SKM-1 treated with dmso at 0.1 percent for 144 hours (cell line): ENCODE data around the gene MINDY4.

Experiments
- DNase-seq: peaks from one replicate; lab custom pipeline; 2025; ENCODE audit not compliant: unreplicated experiment; lab: John Stamatoyannopoulos, UW

Gene MINDY4

DNA sequence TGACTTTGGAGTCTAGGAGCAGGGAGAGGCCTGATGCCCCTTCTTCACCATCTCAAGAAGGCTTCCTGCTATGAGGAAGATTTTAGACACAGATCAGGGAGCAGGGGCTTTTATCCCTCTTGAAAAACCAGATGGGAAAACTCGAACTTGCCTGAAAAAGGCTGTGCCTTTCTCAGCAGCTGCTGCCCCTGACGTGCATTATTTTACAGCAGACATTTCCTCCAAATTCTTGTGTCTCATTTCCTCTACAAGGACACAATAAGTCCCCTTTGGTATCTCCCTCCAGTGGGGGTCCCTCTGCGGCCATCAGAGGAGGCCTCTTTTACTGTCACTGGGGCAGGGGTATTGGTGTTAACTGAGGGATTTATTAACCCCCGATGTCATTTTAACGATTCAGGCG lies 102.4 kb downstream of the MINDY4 start:
- DNase-seq = no peak

DNA sequence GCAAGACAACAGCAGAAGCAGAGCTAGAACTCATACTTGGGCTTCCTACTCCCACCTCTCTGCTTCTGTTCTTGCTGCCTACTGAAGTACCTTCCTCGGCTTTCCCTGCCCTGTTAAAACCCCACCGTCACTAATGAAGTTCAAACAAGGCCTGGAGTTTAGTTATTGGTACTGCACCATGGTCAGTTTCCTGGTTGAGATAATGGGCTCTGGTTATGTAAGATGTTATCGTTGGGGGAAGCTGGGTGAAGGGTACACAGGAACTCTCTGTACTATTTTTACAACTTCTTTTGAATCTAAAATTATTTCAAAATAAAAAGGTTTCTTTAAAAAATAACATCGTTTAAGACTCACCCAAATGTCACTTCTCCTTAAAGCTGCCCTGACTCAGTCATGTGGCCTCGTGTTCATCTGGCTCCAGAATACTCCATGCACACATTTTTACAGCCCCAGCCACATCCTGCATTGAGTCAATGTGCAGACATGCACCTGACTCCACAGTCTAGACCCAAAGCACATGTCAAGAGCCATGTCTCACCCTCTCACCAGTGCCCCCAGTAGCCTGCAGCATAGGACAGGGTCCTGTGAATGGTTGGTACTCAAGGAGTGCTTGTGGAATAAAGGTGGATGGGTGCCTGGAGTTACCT lies 103.6 kb downstream of the MINDY4 start:
- DNase-seq = no peak

DNA sequence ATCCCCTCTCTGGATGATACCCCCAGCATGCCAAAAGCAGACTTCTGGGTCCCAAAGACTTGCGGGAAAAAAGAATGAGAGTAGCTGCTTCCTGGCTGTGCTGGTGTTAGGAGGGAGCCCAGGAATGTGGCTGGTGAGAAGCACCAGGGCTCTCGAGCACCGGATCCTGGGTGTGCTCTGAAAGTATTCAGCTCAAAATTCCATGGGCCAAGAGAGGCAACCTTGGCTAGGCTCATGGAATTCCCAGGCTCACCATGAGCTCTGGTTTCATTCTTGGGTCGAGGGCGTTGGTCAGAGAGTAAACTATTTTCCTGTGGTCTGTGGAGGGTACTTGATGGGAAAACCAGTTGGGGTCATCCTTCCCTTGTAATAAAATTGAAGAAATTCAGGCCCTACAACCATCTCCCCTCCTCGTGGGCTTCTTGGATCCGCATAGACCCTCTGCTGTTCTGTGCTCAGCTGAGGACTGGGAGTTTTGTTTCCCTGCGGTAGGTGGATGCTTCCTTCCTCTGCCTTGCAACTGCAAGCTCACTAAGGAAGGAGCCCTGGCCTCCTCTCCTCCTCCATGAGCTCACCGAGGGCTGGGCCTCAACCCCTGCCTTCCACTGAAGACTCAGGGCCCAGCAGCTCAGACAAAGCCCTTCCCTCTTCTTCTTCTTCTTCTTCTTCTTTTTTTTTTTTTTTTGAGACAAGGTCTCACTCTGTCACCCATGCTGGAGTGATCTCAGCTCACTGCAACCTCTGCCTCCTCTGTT lies 106.0 kb downstream of the MINDY4 start:
- DNase-seq = no peak

DNA sequence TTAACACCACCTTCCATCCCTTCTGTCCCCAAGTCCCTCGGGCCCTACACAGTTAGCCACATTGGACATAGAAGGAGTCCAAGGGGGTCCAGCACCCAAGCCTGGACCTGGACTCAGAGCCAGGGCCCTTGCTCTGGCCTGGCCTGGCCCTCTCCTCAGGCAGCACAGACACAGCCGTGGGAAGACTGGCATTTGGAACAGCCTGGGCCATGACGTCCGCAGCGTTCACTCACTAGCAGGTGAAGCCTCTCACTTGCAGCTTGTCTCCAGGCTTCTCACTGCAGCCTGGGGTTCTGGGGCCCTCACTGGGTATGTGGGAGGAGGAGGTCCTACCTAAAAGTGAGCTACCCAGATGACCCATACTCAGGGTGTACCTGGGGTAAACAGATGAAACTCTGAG lies 106.8 kb downstream of the MINDY4 start:
- no peak for DNase-seq

DNA sequence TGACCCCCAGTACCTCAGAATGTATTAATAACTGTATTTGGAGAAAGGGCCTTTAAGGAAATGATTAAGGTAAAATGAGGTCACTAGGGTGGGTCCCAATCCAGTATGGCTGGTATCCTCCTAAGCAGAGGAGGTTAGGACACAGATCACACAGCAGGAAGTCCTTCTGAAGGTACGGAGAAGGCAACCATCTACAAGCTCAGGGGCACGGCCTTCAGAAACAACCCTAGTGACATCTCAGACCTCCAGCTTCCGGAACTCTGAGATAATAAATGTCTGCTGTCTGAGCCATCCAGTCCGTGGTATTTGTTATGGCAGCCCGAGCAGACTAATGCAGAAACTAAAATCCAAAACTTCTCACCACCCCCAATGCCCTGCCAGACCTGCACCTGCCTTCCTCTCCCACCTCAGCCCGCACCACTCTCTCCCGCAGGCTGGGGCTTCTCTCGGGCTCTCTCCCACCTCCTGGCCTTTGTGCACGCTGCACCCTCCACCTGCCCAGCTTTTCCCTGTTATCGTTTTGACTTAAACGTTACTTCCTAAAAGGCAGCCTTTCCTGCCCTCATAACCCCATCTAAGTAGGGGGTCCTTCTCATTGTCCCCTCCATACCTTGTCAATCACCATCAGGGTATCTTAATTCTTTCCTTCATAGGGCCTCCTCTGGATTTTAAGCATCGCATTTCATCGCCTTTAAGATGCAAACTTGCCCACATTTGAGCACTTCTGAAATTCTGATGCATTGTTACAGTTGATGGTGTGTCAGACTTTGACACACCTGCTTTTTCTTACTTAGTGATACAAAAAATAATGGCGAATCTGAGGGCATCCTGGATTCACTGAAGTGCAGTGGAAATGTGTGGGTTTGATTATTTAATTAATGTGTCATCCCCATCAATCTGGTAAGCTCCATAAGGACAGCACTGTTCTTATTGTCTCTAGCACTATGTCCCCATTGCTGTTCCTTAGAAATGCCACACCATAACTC lies 108.2 kb downstream of the MINDY4 start:
- no peak for DNase-seq

DNA sequence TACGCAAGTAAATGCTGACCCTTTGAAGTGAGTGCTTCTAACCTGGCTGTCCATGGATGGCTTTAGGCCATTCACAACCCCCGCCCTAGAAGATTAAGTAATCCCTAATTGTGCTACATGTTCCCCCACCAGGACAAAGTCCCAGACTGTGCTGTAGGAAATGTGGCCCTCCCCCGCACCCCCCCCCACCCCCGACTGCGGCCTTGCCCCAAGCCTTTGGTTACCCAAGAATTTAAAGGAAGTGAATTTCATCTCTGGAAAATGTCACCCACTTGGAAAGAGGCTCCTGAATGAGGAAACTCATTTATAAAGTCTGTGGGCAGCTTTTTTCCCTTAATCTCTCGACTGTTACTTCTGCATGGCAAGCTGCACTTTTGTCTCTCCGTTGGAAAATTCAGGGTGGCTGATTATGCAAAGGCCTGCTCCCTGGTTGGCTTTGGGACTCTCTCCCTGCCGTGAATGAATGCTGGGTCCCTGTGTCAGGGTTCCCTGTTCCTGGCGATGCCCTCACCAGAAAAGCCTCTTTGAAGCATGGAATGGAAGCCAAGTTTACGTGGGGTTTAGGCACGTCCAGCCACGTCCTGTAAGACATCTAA lies 109.0 kb downstream of the MINDY4 start:
- peak; percentile 54 for DNase-seq

DNA sequence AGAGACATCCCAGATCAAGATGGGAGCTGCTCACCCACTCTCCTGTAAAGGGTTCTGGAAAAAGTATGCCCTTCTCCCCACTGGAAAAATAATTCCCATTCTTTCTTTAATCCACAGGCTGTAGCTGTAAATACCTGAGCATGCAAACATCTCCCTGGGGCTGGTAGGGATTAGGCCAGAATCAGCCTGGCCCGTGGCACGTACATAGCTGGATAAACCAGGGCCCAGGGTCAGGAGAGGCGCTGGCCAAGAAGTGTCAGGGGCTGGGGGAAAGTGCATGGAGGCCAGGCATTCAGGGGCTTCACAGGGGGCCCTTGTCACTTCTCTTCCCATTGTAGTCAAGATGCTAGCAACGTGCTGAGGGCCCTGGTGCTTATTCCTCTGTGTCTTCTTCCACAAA lies 109.7 kb downstream of the MINDY4 start:
- no peak for DNase-seq

DNA sequence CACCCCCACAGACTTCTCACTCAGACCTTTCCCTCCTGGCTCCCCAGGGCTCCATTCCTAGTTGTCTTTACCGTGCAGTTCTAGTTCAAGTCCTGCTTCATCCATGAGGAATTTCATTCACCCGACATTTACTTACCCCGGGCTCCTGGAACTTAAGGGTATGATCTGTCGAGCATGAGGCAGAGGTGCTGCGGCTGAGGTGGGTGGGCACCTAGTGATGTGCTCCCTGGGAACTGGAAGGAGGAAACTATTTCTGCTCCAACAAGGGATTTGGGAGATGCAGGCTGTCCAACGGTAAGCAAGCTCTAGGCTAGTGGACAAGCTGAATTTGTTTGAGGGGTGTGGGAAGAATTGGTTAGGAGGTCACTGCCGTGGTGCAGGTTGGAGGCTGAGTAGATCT lies 110.2 kb downstream of the MINDY4 start:
- DNase-seq = no peak

DNA sequence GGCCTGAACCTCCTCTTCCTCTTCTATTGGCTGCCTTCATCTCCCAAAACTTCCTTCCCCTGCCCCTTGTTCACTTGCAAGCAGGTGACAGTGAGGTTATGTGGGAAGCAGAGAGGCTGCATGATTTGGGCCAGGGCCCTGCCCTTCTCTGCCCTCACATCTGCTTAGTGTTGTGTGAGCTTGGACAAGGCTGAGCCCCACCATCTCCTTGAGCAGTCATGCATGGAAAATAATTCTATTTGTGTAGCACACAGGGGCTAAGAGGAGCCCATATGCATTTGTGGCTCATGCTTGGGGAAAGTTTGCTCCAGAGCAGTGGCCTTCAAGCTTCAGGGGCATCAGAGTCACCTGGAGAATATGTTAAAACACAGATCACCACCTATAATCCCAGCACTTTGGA lies 113.7 kb downstream of the MINDY4 start:
- DNase-seq = no peak

DNA sequence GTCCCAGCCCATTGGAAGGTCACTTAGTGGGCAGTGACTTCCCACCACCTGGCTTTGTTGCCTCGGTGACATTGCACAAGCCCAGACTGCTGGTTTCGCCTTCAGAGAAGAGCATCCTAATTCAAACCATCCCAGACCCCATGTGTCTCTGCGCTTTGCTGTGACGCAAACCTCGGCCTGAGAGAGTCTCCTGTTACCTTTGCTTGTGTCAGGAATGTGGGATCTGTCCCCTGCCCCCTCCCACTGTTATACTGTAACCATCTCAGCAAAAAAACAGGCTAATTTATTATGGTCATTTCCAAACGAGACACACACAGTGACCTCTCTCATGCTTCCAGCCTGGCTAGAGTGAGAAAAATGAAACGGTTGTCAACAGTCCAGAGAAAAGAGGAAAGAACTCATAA lies 115.4 kb downstream of the MINDY4 start:
- DNase-seq = no peak

DNA sequence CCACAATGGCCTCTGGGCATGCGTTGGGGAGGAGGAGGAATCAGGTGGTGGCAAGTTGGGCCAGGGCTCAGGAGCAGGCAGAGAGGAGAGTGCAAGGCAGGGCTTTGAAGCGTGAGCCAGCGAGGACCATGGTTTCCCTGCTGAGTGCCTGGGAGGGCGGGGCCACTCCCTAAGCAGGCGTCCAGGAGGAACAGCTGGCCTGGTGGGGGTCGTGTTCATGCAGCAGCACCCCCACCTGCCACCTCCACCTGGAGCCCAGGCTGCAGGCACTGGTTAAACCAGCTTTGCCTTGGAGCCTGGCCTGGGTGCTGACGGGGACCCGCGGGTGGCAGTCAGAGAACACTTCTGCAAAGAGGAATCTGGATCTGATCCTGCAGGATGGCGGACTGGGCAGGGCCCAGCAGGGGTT lies 116.3 kb downstream of the MINDY4 start:
- DNase-seq = no peak

DNA sequence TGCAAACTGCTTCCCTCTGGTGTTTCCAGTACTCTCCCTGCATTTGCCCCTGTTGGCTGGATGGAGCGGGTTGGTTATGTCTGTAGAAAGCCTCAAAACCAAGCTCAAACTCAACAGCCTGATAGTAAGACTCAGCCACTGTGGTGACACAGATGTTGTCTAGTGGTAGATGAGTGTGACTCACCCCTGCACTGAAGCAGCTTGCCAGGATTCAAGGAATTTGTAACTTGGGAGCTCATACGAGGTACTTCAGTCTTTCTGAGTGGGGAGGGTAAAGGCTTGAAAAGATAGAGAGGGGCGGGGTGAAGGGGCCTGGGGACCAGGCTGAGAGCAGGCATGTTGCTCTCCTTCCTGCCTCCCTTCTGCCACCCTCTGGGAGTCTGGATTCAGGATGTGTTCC lies 117.5 kb downstream of the MINDY4 start:
- no peak for DNase-seq

DNA sequence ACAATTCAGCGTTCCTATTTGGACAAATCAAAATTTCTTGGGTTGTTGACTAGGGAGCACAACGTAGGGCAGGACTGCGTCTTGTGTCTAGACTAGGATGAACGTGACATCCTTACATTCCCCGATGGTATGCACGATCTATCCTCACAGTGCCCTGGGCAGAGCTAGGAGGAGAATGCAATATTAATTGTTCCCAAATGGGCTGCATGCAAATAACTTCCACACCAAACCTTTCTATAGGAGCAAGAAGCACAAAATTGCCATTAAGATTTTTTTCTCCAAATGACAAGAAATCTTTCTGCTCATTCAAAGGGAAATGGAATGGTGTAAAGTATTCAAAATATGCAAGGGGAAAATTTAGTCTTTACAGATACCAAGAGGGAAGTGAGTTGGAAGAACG lies 119.0 kb downstream of the MINDY4 start:
- no peak for DNase-seq

DNA sequence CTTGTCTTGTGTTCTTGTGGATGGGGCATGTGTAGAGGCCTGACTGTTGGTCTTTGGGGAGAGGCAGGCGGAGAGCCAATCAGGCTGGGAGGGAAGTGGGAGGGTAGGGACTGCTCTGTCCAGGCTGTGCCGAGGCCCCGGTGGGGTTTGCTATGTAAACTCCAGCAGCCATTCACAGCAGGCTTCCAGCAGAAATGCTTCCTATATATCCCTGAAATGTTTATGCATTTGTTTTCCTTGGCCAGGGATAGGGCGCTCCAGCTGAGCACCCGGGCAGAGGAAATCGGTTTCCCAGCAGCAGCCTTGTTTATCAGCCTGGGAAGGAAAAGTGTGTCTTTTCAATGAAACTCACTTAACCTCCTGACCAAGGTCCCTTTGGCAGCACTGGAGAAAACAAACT lies 122.1 kb downstream of the MINDY4 start:
- DNase-seq = no peak

DNA sequence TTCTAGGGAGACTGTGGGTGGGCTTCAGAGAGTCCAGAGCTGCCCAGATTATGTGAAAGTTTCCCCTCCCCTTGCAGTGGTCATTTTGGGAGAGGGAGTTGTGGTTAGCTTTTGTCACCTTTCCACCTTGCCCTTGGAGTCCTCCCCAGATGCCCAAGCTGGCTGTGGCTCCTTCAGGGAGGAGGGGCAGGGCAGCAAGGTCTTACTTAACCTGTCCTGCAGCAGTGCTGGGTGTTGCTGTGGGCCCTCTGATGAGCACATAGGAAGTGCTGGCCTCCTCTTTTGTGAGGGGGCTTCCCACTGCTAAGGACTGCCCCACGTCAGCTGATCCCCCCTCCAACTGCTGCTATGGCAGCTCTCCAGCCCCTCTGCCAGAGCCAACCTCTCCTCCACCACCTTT lies 122.8 kb downstream of the MINDY4 start:
- DNase-seq = no peak

DNA sequence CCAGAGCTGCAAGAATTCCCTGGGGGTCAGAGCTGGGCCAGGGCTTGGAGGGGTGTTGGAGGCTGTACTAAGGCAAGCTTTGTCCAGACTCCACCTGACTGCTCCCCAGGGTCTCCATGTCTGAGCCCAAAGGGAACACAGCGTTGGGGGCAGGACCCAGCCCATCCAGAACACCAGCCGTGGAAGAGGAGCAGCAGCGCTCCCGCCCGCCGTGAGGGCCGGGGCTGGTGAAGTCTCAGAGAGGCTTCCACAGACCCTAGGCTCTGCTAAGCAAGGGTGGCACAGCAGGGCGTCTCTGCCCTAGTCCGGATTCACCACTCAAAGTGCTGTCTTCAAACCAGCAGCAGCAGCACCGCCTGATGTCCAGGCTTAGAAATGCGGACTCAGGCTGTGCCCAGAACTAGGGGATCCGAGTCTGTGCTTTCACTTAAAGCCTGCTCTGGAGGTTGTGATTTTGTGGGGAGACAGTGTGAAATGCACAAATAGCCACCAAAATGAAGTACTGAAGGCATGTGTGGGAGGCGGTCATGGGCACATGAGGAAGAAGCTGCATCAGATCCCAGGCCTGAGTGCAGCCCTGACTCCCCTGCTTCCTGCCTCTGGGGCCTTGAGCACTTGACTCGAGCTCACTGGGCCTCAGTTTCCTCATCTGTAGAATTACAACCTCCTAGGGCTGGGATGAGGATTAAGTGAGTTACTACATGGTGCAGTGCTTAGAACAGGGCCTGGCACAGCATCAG lies 123.8 kb downstream of the MINDY4 start:
- no peak for DNase-seq

DNA sequence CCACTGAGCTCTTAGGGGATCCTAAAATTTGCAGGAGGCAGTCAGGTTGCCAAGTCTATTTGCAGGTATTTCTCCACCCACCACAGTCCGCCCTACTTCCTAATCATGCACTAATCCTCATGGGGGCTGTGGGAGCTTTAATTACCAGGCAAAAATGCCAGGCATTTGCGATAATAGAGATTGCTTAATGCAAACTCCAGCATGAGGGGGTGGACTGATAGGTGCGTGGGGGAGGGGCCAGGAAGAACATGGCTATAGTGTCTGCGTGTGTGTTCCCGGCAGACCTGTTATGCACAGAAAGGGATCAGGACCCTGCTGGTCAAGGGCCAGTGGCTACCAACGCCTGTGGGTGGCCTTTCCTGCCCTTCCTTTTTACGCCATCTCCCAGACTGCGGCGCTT lies 124.8 kb downstream of the MINDY4 start:
- DNase-seq = no peak

DNA sequence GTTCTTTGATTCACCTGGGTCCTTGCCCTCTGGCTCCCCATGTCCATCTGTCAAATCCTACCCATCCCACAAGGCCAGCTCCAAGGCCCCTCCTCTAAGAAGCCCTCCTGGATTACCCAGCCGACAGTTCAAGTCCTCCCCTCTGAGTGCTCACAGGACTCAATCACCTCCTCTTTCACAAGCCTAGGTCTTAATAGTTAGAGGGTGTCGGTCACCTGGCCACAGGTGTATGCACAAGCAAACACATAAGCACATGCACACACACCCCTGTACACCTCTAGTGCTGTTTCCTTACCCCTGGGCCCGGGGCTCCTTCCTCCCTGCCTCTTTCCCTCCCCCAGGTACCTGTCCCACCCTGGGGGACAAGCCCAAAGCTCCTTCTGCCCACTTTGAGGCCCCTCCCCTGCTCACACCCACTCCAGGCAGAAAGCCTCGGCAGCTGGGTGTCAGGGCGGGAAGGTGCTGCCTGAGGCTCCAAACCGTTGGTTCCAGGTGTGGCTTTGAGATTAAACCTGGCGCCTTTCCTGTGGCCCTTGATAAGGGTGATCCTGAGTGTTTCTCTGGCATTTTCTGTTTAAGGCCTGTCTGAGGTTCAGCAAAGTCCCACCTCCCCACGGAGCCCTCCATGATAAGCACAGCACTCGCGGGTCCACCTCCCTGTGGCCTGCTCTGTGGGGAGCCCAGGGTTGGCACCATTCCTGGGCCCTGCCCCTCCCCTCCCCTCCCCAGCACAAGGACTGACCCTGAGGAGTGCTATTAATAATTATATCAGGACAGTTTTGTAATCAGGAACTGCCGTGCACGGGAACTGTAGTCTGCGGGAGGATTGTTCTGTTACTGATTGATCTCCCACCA lies 125.8 kb downstream of the MINDY4 start:
- no peak for DNase-seq

DNA sequence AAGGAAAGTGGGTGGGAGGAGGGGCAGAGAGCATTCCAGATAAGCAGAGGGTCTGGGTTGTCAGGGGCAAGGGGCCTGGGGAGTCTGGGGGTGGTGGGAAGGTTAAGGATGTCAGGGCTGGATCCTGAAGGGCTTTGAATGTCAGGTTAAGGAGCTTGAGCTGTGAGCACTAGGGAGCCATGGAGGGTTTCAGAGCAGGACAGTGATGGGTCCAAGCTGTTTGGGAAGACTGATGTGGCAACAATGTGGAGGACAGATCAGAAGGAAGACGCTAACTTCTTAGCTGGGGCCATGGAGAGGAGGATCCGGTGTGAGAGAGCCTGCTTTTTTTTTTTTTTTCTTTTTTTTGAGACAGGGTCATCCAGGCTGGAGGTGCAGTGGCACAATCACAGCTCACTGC lies 126.6 kb downstream of the MINDY4 start:
- no peak for DNase-seq

DNA sequence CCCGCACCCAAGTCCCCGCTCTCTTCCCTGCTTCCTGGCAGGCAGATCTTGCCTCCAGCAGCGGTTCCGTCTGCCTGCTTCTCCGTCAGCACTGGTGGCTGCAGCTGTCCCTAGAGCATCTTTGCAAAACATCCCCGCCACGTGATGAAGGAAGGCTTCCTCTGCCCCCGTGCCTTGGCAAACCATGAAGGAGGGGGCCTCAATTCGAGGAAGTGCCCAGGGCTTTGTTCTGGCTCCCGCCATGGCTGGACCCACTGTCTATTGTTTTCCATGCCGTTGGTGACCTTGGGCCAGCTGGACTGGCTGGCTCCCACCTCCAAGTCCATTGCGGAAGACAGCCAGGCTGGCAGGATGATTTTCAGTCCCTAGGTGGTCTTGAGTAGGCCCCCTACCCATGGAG lies 127.2 kb downstream of the MINDY4 start:
- no peak for DNase-seq
